GM12801 (cell line): Measurements from ENCODE around the gene DCDC1.

Experiments used
- CTCF ChIP-seq: IDR thresholded peaks from one replicate; pipeline ENCODE4 v1.5.1; 2011; ENCODE audit warnings: control low read depth; ENCODE audit not compliant: insufficient read length; ENCODE audit errors: extremely low read depth

The DCDC1 gene

GRCh38 chr11:31218847-31219246, 150.7 kb downstream of the DCDC1 start:
- no peak for TF ChIP-seq CTCF

GRCh38 chr11:31214372-31214771, 155.2 kb downstream of the DCDC1 start:
- TF ChIP-seq CTCF, result no peak

- no peak for TF ChIP-seq CTCF
Measured at GRCh38 chr11:31199378-31199777, 170.2 kb downstream of the DCDC1 start.

GRCh38 chr11:31173926-31174680, 195.4 kb downstream of the DCDC1 start:
- no peak for TF ChIP-seq CTCF

GRCh38 chr11:31160504-31161422, 208.8 kb downstream of the DCDC1 start:
- TF ChIP-seq CTCF, result no peak

GRCh38 chr11:31150841-31151240, 218.7 kb downstream of the DCDC1 start:
- no peak for TF ChIP-seq CTCF

- TF ChIP-seq CTCF, result no peak
Measured at GRCh38 chr11:31150011-31150410, 219.5 kb downstream of the DCDC1 start.
